Choroid plexus epithelial cell (primary cell): ENCODE measurements around the gene SPATS2.

Source experiments
- DNase-seq: peaks from one replicate; pipeline ENCODE4 v3.0.0-alpha.2; 2010; ENCODE audit warnings: low read depth
- H3K4me3 ChIP-seq: 2 replicates; pipeline ENCODE4 v1.5.1; 2011; ENCODE audit warnings: low read depth, mild to moderate bottlenecking, control low read depth, low read length, moderate library complexity
- CTCF ChIP-seq: conservative IDR thresholded peaks from 2 replicates; pipeline ENCODE4 v1.5.1; 2011; ENCODE audit warnings: low read depth, mild to moderate bottlenecking, control low read depth, inconsistent platforms, low read length, moderate library complexity

SPATS2 gene

DNA sequence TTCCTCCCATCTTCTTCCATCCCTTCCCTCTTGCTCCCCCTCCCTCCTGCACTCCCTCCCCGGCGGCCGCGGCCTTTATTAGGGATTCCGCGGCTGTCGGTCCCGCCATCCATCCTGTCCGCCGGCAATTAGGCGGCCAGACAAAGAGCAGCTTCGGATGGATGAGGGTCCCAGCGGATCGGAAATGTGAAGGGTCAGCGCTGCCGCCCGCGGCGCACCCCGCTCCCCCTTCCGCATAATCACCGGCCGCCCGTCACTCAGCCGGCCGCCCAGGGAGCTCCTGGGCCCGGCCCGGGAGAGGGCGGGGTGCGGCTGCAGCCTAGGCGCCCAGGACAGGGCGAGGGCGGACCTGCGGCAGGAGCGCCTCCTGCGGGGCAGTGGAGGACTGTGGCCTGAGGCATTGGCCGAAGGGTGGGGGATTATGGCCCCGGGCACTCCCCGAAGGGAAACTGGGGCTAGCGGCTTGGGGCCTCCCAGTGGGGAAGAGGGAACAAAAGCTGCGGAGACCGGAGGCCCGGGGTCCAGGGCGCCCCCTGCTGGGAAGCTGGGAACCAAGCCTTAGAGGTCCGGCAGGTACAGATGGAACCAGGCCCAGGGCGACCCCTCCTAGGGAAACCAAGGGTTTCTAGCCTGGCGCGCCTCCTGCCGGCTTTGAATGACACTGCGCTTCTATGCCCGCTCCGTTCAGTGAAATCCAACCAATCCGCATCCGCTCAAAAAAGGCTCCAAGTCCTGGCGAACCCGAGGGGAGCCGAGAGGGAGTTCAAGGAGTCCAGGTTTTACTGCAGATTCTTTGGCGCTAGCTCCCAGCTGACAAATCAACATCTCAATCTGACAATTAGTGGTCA lies 25.0 kb upstream of the SPATS2 start:
- peak; percentile 76 for TF ChIP-seq CTCF
- H3K4me3 ChIP-seq, result peak overlapping the region; percentile 25
- peak; percentile 75 for DNase-seq

DNA sequence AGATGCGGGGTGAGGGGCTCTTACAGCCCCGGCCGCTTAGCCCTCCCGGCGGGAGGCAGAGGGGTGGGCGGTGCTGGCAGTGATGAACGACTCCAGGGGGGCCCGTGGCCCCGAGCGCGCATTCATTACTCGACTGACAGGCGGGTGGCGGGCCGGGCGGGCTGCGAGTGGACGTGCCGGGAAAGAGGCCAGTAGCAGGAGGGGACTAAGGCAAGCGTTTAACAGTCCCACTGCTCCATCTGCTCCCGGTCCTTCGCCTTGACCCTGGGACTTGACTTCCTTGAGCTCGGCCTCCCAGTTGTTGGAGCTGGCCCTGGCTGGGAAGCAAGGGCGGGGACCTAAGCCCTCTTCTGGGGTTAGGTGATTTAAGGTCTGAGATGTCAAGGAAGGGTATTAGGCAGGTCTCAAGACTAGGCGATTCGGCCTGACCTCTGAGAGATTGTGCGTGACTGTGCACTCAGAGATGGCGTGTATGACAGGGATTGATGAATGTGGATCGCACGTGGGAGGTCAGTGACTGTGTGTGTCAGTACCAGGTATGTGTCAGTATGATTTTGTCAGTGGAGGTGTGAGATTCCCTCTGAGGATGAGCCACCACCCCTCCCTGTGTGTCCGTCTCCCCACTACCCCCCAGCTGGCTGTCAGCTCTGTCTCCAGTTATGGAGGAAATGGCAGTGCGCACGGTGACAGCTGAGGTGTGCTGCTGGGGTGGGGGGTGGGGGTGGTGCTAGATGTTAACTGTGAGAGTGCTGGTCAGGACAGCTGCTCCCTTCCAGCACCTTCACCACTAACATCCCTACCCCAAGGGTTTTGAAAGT lies 24.1 kb upstream of the SPATS2 start:
- peak overlapping the region; percentile 20 for H3K4me3 ChIP-seq
- TF ChIP-seq CTCF, result no peak
- no peak for DNase-seq

GRCh38 chr12:49344486-49345050 lies 22.7 kb upstream of the SPATS2 start:
- no peak for DNase-seq
- no peak overlapping the region for H3K4me3 ChIP-seq
- TF ChIP-seq CTCF, result no peak

DNA sequence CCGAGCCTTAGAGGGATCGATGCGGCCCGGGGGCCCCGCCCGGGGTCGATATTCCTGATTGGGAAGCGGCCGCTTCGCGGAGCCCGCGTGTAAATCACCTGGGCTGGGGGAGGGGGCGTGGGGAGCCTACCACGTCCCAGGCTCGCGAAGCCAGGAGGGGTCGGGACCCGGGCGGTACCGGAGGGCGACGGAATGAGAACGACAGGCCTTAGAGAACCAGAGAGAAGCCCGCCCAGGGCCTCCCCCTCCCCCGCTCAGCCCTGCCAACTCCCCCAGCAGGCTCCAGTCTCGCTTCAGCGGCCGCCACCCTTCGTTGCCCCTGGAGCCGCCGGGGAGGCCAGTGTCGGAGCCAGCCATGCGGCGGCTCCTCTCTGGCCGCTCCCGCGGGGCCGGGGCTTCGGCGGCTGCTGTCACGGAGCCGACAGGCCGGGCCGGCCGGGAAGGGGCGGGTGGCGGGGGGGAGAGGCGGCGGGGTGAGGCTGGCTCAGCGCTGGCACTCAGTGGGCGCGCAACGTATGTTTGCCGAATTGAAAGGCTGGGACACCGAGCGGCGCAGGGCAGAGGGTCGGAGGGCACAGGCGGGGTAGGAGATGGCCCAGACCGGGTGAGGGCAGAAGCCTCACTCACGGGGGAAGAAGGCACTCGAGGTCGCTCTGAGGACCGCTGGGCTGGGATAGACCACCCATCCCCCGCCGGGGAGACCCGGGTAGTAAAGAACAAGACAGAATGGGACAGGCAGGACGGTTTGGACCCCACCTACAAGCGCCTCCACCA lies 22.0 kb upstream of the SPATS2 start:
- peak overlapping the region; percentile 54 for H3K4me3 ChIP-seq
- no peak for TF ChIP-seq CTCF
- no peak for DNase-seq

GRCh38 chr12:49345825-49346658 lies 21.2 kb upstream of the SPATS2 start:
- no peak for TF ChIP-seq CTCF
- DNase-seq, result no peak
- peak overlapping the region; percentile 54 for H3K4me3 ChIP-seq
